ENCODE data around the gene WNT9B. TPM values are rescaled to one million over a fixed set of nuclear protein-coding genes. Genes with fewer than 3 reads are reported as not detected.

Gene WNT9B
- total RNA-seq, 1 experiment from 2014 or later = 0.70 TPM

DNA sequence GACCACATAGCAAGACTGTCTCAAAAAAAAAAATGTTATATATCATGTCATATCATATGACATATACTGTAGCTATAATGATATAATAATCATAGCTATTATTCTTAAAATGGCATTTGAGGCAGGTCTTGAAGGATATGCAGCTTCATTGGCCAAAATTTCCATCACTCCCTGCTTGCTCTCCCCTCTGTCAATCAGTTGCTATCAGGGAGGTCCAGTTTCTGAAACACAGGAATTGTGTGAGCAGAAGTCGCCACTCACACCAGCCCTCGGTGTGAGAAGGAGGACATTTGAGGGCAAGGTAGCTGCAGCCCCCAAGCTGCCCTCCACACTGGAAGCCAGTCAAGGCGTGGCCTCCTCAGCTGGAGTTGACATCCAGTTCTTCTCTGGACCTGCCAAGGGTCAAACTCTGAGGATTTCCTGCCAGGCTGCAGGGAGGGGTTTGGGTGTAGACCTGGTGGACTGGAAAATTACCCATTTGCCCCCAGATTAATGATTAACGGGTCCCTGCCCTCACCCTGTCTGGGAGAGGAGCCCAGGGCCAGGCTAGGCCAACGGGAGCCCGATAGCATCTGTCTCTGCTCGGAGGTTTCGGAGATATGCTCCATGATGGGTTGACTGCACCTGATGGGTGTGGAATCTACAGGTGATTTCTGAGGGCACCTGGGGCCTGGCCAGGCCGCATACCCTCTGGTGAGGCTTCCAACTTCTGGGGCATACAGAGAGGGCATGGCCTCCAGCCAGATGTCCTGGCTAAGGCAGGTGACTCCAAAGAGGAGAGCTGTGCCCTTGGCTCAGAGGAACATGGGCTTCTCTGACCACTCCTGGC, 18.8 kb downstream of the WNT9B start:
- no peaks in the 10 kb centered on the region for H3K23me2 ChIP-seq (ENCODE audit: insufficient read length, low read depth, low read length, poor library complexity, severe bottlenecking)
- no peak overlapping the region for H3K23ac ChIP-seq (ENCODE audit: insufficient read length, low read depth, low read length)
- H3K18ac ChIP-seq (ENCODE audit: insufficient read length, low read depth, low read length) = no peak overlapping the region
- no peaks in the 10 kb centered on the region for H3K79me2 ChIP-seq (ENCODE audit: insufficient read depth, low read length)
- TF ChIP-seq, protein P1, sequence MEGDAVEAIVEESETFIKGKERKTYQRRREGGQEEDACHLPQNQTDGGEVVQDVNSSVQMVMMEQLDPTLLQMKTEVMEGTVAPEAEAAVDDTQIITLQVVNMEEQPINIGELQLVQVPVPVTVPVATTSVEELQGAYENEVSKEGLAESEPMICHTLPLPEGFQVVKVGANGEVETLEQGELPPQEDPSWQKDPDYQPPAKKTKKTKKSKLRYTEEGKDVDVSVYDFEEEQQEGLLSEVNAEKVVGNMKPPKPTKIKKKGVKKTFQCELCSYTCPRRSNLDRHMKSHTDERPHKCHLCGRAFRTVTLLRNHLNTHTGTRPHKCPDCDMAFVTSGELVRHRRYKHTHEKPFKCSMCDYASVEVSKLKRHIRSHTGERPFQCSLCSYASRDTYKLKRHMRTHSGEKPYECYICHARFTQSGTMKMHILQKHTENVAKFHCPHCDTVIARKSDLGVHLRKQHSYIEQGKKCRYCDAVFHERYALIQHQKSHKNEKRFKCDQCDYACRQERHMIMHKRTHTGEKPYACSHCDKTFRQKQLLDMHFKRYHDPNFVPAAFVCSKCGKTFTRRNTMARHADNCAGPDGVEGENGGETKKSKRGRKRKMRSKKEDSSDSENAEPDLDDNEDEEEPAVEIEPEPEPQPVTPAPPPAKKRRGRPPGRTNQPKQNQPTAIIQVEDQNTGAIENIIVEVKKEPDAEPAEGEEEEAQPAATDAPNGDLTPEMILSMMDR (conservative IDR thresholded peaks at IDR 0.05) = no peak
- H3K27ac ChIP-seq (ENCODE audit: insufficient read length, low read depth, low read length) = no peak overlapping the region
- DNase-seq = no peak
- peaks cover 3 to 5% of the 10 kb centered on the region in 2 experiments for H3K4me1 Mint-ChIP-seq
- H4K5ac ChIP-seq (ENCODE audit: insufficient read length, low read depth, low read length) = no peak overlapping the region
- no peak overlapping the region for H3K4me3 Mint-ChIP-seq
- H3K4me2 ChIP-seq (ENCODE audit: insufficient read depth, insufficient read length, low read length) = no peak overlapping the region
- no peaks in the 10 kb centered on the region for H3K4me1 ChIP-seq (ENCODE audit: insufficient read depth, low read length)
- peaks cover 4% of the 10 kb centered on the region for H3K27me3 Mint-ChIP-seq (ENCODE audit: low read depth)
- no peaks in the 10 kb centered on the region for H3K9me3 ChIP-seq (ENCODE audit: control insufficient read depth, low read depth, low read length)
- no peak overlapping the region for H2BK5ac ChIP-seq (ENCODE audit: insufficient read length, low read length)
- no peak overlapping the region for H3T11ph ChIP-seq (ENCODE audit: low read length)
- WGBS (ENCODE audit: extremely low coverage, insufficient read length, low lambda C conversion rate) = no CpG with 5 or more reads among the region's 9 CpGs
- no peaks in the 10 kb centered on the region for H3K27me3 ChIP-seq (ENCODE audit: insufficient read depth, low read length)
- no peak overlapping the region for H2BK12ac ChIP-seq (ENCODE audit: insufficient read length, low read depth, low read length)
- H3K9ac ChIP-seq (ENCODE audit: extremely low read depth, insufficient read length, low read length) = no peak overlapping the region
- H4K20me1 ChIP-seq (ENCODE audit: control insufficient read depth, insufficient read depth, insufficient read length) = no peaks in the 10 kb centered on the region
- no peak overlapping the region for H3K56ac ChIP-seq (ENCODE audit: insufficient read length, low read depth, low read length)
- H3K36me3 Mint-ChIP-seq (ENCODE audit: insufficient read depth in 1 of 3, low read depth in 3 of 3) = no peaks in the 10 kb centered on the region
- H2AFZ ChIP-seq (ENCODE audit: low read length) = no peak overlapping the region
- H2AK5ac ChIP-seq (ENCODE audit: insufficient read length, low read length) = no peak overlapping the region
- H3K4ac ChIP-seq (ENCODE audit: low read depth, low read length) = no peak overlapping the region
- H2BK120ac ChIP-seq (ENCODE audit: low read depth, low read length, poor library complexity, severe bottlenecking) = no peak overlapping the region
- no peaks in the 10 kb centered on the region for H3K9me3 Mint-ChIP-seq
- H3K79me1 ChIP-seq (ENCODE audit: insufficient read depth, low read depth, low read length, poor library complexity, severe bottlenecking) = no peaks in the 10 kb centered on the region
- no peak overlapping the region for H2BK20ac ChIP-seq (ENCODE audit: low read depth, low read length, poor library complexity, severe bottlenecking)
- H2BK15ac ChIP-seq (ENCODE audit: low read depth, low read length) = no peak overlapping the region
- H4K8ac ChIP-seq (replicated peaks; ENCODE audit: insufficient read length, low read depth, low read length) = no peak overlapping the region
- H3K27ac Mint-ChIP-seq = no peak overlapping the region
- no peak overlapping the region for H4K91ac ChIP-seq (ENCODE audit: insufficient read length, low read depth, low read length)
- no peak overlapping the region for H3K14ac ChIP-seq (ENCODE audit: insufficient read depth, low read length)
